Measurements from ENCODE around the gene MATCAP1. TPM values are rescaled to one million over a fixed set of nuclear protein-coding genes. Genes with fewer than 3 reads are reported as not detected.

Gene MATCAP1
- total RNA-seq, 3 donors from 2014 or later, result 10.9 to 13.4 (median 11.6) TPM

DNA sequence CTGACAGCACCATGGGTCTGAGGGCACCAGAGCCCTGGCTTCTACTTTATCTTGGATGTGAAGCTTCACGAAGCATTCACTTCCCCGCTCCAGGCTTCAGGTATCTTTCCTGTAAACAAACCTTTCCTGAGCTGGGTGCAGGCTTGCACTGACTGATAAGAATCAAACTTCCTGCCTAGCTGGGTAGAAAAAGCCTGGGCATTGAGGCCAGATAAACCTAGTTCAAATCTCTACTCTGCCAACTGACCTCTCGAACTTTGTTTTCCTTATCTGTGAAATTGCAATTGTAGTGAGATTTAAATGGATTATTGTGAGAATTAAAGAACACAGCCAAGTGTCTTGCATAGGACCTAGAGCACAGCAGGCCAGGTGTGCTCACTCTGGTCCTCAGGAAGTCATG is 40.2 kb upstream of the MATCAP1 start:
- Histone ChIP-seq H3K4me1 (peaks cover 5 to 6% of the 10 kb centered on the region in 2 donors), H3K27me3 (no peaks in the 10 kb centered on the region), H3K4me3 (no peak overlapping the region), H3K9me3 (no peaks in the 10 kb centered on the region), H3K36me3 (no peaks in the 10 kb centered on the region), H3K27ac (no peak overlapping the region)
- intact Hi-C loops (cut with DNase I; ENCODE audit: low total_unique reads), result no loop called here
- TF ChIP-seq CTCF (IDR thresholded peaks at IDR 0.05), result no peak
- no peak for TF ChIP-seq POLR2A (IDR thresholded peaks at IDR 0.05)
- no peak for TF ChIP-seq POLR2AphosphoS5 (IDR thresholded peaks at IDR 0.05)
- no peak for DNase-seq (ENCODE audit: low spot score in 2 of 2)

GRCh38 chr16:67216612-67217490 is 33.1 kb upstream of the MATCAP1 start:
- no peak for DNase-seq (ENCODE audit: low spot score in 2 of 2)
- no peaks in the 10 kb centered on the region for H3K4me1 ChIP-seq
- no peaks in the 10 kb centered on the region for H3K9me3 ChIP-seq
- intact Hi-C loops (cut with DNase I; ENCODE audit: low total_unique reads), result no loop called here
- H3K36me3 ChIP-seq, result no peaks in the 10 kb centered on the region
- TF ChIP-seq CTCF (IDR thresholded peaks at IDR 0.05) (no peak), POLR2A (IDR thresholded peaks at IDR 0.05) (no peak), POLR2AphosphoS5 (IDR thresholded peaks at IDR 0.05) (no peak)
- no peaks in the 10 kb centered on the region for H3K27me3 ChIP-seq
- H3K4me3 ChIP-seq, result no peak overlapping the region
- no peak overlapping the region for H3K27ac ChIP-seq

GRCh38 chr16:67215706-67216105 is 31.9 kb upstream of the MATCAP1 start:
- Histone ChIP-seq H3K9me3 (no peaks in the 10 kb centered on the region), H3K4me1 (no peaks in the 10 kb centered on the region), H3K36me3 (no peaks in the 10 kb centered on the region), H3K27ac (no peak overlapping the region), H3K27me3 (no peaks in the 10 kb centered on the region), H3K4me3 (no peak overlapping the region)
- intact Hi-C loops (cut with DNase I; ENCODE audit: low total_unique reads), result no loop called here
- no peak for DNase-seq (ENCODE audit: low spot score in 2 of 2)
- TF ChIP-seq POLR2A (IDR thresholded peaks at IDR 0.05) (no peak), CTCF (IDR thresholded peaks at IDR 0.05) (no peak), POLR2AphosphoS5 (IDR thresholded peaks at IDR 0.05) (no peak)

- Histone ChIP-seq H3K9me3 (no peaks in the 10 kb centered on the region), H3K4me3 (no peak overlapping the region), H3K27me3 (no peaks in the 10 kb centered on the region), H3K27ac (no peak overlapping the region), H3K4me1 (no peaks in the 10 kb centered on the region), H3K36me3 (no peaks in the 10 kb centered on the region)
- intact Hi-C loops (cut with DNase I; ENCODE audit: low total_unique reads), result no loop called here
- no peak for TF ChIP-seq POLR2AphosphoS5 (IDR thresholded peaks at IDR 0.05)
- no peak for TF ChIP-seq CTCF (IDR thresholded peaks at IDR 0.05)
- TF ChIP-seq POLR2A (IDR thresholded peaks at IDR 0.05), result no peak
- DNase-seq (ENCODE audit: low spot score in 2 of 2), result no peak
Observed at GRCh38 chr16:67213197-67214019, 29.6 kb upstream of the MATCAP1 start.

DNA sequence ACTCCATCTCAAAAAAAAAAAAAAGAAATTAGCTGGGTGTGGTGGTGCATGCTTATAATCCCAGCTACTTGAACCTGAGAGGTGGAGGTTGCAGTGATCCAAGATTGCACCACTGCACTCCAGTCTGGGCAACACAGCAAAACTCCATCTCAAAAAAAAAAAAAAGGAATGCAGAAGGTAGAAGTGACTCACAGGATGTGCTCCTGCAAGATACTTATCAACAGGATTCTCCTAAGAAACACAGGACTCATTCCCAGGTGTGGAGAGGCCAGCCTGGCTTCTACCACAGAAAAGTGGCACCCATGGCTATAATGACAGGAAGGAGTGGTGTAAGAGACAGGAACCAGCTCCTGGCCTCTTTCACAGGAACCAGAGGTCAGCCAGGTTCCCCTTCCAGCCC is 29.0 kb upstream of the MATCAP1 start:
- TF ChIP-seq POLR2A (IDR thresholded peaks at IDR 0.05) (no peak), CTCF (IDR thresholded peaks at IDR 0.05) (no peak), POLR2AphosphoS5 (IDR thresholded peaks at IDR 0.05) (no peak)
- Histone ChIP-seq H3K36me3 (no peaks in the 10 kb centered on the region), H3K27ac (no peak overlapping the region), H3K9me3 (no peaks in the 10 kb centered on the region), H3K27me3 (no peaks in the 10 kb centered on the region), H3K4me1 (no peaks in the 10 kb centered on the region), H3K4me3 (no peak overlapping the region)
- intact Hi-C loops (cut with DNase I; ENCODE audit: low total_unique reads), result no loop called here
- no peak for DNase-seq (ENCODE audit: low spot score in 2 of 2)
